ENCODE data around the gene PANK3. TPM values are rescaled to one million over a fixed set of nuclear protein-coding genes. Genes with fewer than 3 reads are reported as not detected.
"Not testable (repeated sequence)": the region's sequence is repeated elsewhere in the genome, so short reads cannot be mapped to it uniquely, and the experiment has no call there.

PANK3 gene
- total RNA-seq, 2 experiments from 2014 or later, result 63.9 to 66.1 TPM

GRCh38 chr5:168585119-168585856 is 6.1 kb upstream of the PANK3 start:
- no peaks in the 10 kb centered on the region for H3K36me3 Mint-ChIP-seq (ENCODE audit: low read depth)
- H3K4me1 Mint-ChIP-seq, result peaks cover 4% of the 10 kb centered on the region
- peaks cover 26% of the 10 kb centered on the region for H3K27me3 Mint-ChIP-seq
- no peak overlapping the region for H3K4me3 Mint-ChIP-seq
- H3K27ac Mint-ChIP-seq, result no peak overlapping the region
- POLR2A ChIA-PET, result no interaction called here
- CTCF ChIA-PET, result no interaction called here
- DNase-seq, result no peak
- H3K9me3 Mint-ChIP-seq, result peaks cover 4% of the 10 kb centered on the region

- Mint-ChIP-seq H3K27me3 (peaks cover 26% of the 10 kb centered on the region), H3K36me3 (ENCODE audit: low read depth) (peaks cover 5% of the 10 kb centered on the region), H3K9me3 (peaks cover 4% of the 10 kb centered on the region), H3K27ac (no peak overlapping the region), H3K4me3 (no peak overlapping the region), H3K4me1 (peaks cover 12% of the 10 kb centered on the region)
- POLR2A ChIA-PET, result no interaction called here
- no peak for DNase-seq
- CTCF ChIA-PET, result interaction anchor here (0.5 kb wide), 1 partner anchor 100 kb away, joined by 3 read pairs; no protein-coding TSS in a partner anchor
Observed at GRCh38 chr5:168583742-168584482, 4.7 kb upstream of the PANK3 start.

- H3K27me3 Mint-ChIP-seq, H3K9me3 Mint-ChIP-seq, DNase-seq, H3K27ac Mint-ChIP-seq, H3K4me3 Mint-ChIP-seq, CTCF ChIA-PET: not testable (repeated sequence)
- Mint-ChIP-seq H3K36me3 (ENCODE audit: low read depth) (peaks cover 10% of the 10 kb centered on the region), H3K4me1 (peaks cover 25% of the 10 kb centered on the region)
- POLR2A ChIA-PET, result interaction anchor here (1.5 to 2.5 kb wide), 3 partner anchors 11 to 98 kb away, joined by 3 to 15 read pairs (median 5); partner anchors contain the start of gene RARS1
Observed at GRCh38 chr5:168580814-168581469, 1.8 kb upstream of the PANK3 start.

GRCh38 chr5:168580227-168580508 is 1.0 kb upstream of the PANK3 start:
- Mint-ChIP-seq H3K27ac (peak overlapping the region; percentile 95), H3K9me3 (peaks cover 5% of the 10 kb centered on the region), H3K4me1 (peaks cover 28% of the 10 kb centered on the region), H3K4me3 (peak overlapping the region; percentile 84), H3K36me3 (ENCODE audit: low read depth) (peaks cover 17% of the 10 kb centered on the region), H3K27me3 (peaks cover 2% of the 10 kb centered on the region)
- DNase-seq, result no peak
- ChIA-PET POLR2A (interaction anchor here (0.9 to 2.5 kb wide), 5 partner anchors 12 to 98 kb away, joined by 3 to 15 read pairs (median 5); partner anchors contain the start of gene RARS1), CTCF (no interaction called here)

- peak overlapping the region; percentile 84 for H3K4me3 Mint-ChIP-seq
- ChIA-PET POLR2A (interaction anchor here (0.9 to 2.5 kb wide), 5 partner anchors 12 to 97 kb away, joined by 3 to 15 read pairs (median 5); partner anchors contain the start of gene RARS1), CTCF (no interaction called here)
- H3K9me3 Mint-ChIP-seq, result peaks cover 6% of the 10 kb centered on the region
- no peaks in the 10 kb centered on the region for H3K27me3 Mint-ChIP-seq
- peak; percentile 98 for DNase-seq
- peak overlapping the region; percentile 95 for H3K27ac Mint-ChIP-seq
- H3K4me1 Mint-ChIP-seq, result peaks cover 30% of the 10 kb centered on the region
- H3K36me3 Mint-ChIP-seq (ENCODE audit: low read depth), result peaks cover 19% of the 10 kb centered on the region
Observed at GRCh38 chr5:168579488-168580226, 489 bp upstream of the PANK3 start.

GRCh38 chr5:168578006-168578405 is 1.2 kb downstream of the PANK3 start:
- DNase-seq, result no peak
- peak overlapping the region; percentile 83 for H3K27ac Mint-ChIP-seq
- H3K9me3 Mint-ChIP-seq, result peaks cover 5% of the 10 kb centered on the region
- H3K4me3 Mint-ChIP-seq, result peak overlapping the region; percentile 98
- peaks cover 30% of the 10 kb centered on the region for H3K4me1 Mint-ChIP-seq
- CTCF ChIA-PET, result no interaction called here
- POLR2A ChIA-PET, result no interaction called here
- H3K27me3 Mint-ChIP-seq, result no peaks in the 10 kb centered on the region
- H3K36me3 Mint-ChIP-seq (ENCODE audit: low read depth), result peaks cover 24% of the 10 kb centered on the region

- Mint-ChIP-seq H3K4me1 (peaks cover 35% of the 10 kb centered on the region), H3K36me3 (ENCODE audit: low read depth) (peaks cover 34% of the 10 kb centered on the region), H3K27ac (no peak overlapping the region), H3K27me3 (no peaks in the 10 kb centered on the region), H3K9me3 (peaks cover 3% of the 10 kb centered on the region), H3K4me3 (no peak overlapping the region)
- POLR2A ChIA-PET, result no interaction called here
- CTCF ChIA-PET, result no interaction called here
- DNase-seq, result no peak
Observed at GRCh38 chr5:168575391-168576372, 3.5 kb downstream of the PANK3 start.

- CTCF ChIA-PET, POLR2A ChIA-PET, H3K27me3 Mint-ChIP-seq, H3K4me3 Mint-ChIP-seq, DNase-seq, H3K9me3 Mint-ChIP-seq, H3K27ac Mint-ChIP-seq: not testable (repeated sequence)
- Mint-ChIP-seq H3K4me1 (peaks cover 25% of the 10 kb centered on the region), H3K36me3 (ENCODE audit: low read depth) (peaks cover 34% of the 10 kb centered on the region)
Observed at GRCh38 chr5:168574156-168574555, 5.0 kb downstream of the PANK3 start.

GRCh38 chr5:168573663-168574062 is 5.5 kb downstream of the PANK3 start:
- DNase-seq, H3K27me3 Mint-ChIP-seq, H3K4me3 Mint-ChIP-seq, POLR2A ChIA-PET, H3K9me3 Mint-ChIP-seq, CTCF ChIA-PET, H3K27ac Mint-ChIP-seq: not testable (repeated sequence)
- H3K4me1 Mint-ChIP-seq, result peaks cover 25% of the 10 kb centered on the region
- H3K36me3 Mint-ChIP-seq (ENCODE audit: low read depth), result peaks cover 36% of the 10 kb centered on the region

GRCh38 chr5:168570490-168571328 is 8.5 kb downstream of the PANK3 start:
- no peak for DNase-seq
- Mint-ChIP-seq H3K27me3 (no peaks in the 10 kb centered on the region), H3K36me3 (ENCODE audit: low read depth) (peaks cover 49% of the 10 kb centered on the region), H3K27ac (no peak overlapping the region), H3K9me3 (peaks cover 3% of the 10 kb centered on the region), H3K4me3 (no peak overlapping the region), H3K4me1 (peaks cover 10% of the 10 kb centered on the region)
- POLR2A ChIA-PET, result no interaction called here
- CTCF ChIA-PET, result no interaction called here

GRCh38 chr5:168568738-168569137 is 10.4 kb downstream of the PANK3 start:
- Mint-ChIP-seq H3K4me1 (peaks cover 7% of the 10 kb centered on the region), H3K27me3 (no peaks in the 10 kb centered on the region), H3K27ac (no peak overlapping the region), H3K9me3 (no peaks in the 10 kb centered on the region), H3K36me3 (ENCODE audit: low read depth) (peaks cover 45% of the 10 kb centered on the region), H3K4me3 (no peak overlapping the region)
- DNase-seq, result no peak
- ChIA-PET POLR2A (no interaction called here), CTCF (no interaction called here)

All from activated CD4-positive, alpha-beta memory T cell treated with anti-CD3 and anti-CD28 coated beads, Interleukin-2, amount 10 ng/mL, durations not matched to agents 7 days and 5 days (primary cell).